PC-9 (cell line): ENCODE data around the gene SPTBN5.

Source experiments
- EZH2 ChIP-seq: fragments of 200-600 bp; sonication (generic); IDR thresholded peaks from 2 replicates; pipeline ENCODE4 v1.8.0; 2017; ENCODE audit warnings: antibody characterized with exemption, low read depth
- TF ChIP-seq, protein P1 (sequence below): fragments of 200-600 bp; sonication (generic); conservative IDR thresholded peaks from 2 replicates; pipeline ENCODE4 v1.6.1; 2017; ENCODE audit warnings: mixed run types, antibody characterized with exemption, mild to moderate bottlenecking, moderate library complexity

GRCh38 chr15:41804361-41804760, 89.5 kb downstream of the SPTBN5 start:
- TF ChIP-seq, protein P1, sequence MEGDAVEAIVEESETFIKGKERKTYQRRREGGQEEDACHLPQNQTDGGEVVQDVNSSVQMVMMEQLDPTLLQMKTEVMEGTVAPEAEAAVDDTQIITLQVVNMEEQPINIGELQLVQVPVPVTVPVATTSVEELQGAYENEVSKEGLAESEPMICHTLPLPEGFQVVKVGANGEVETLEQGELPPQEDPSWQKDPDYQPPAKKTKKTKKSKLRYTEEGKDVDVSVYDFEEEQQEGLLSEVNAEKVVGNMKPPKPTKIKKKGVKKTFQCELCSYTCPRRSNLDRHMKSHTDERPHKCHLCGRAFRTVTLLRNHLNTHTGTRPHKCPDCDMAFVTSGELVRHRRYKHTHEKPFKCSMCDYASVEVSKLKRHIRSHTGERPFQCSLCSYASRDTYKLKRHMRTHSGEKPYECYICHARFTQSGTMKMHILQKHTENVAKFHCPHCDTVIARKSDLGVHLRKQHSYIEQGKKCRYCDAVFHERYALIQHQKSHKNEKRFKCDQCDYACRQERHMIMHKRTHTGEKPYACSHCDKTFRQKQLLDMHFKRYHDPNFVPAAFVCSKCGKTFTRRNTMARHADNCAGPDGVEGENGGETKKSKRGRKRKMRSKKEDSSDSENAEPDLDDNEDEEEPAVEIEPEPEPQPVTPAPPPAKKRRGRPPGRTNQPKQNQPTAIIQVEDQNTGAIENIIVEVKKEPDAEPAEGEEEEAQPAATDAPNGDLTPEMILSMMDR, result no peak
- TF ChIP-seq EZH2, result no peak
